Panc1 (cell line): ENCODE results near the gene HPN. TPM values are rescaled to one million over a fixed set of nuclear protein-coding genes. Genes with fewer than 3 reads are reported as not detected.

Experiments
- ATAC-seq: fragments of 200-7000 bp; cut with Tn5 transposase; 2 replicates; pipeline ENCODE4 v1.9.1; 2020; ENCODE audit warnings: mild to moderate bottlenecking, moderate library complexity
- BruUV-seq: library from RNA; stranded (reverse); fragments of 400-500 nt; replicated peaks from 2 replicates; lab custom pipeline; 2021; lab: Mats Ljungman, UMichigan
- CTCF ChIA-PET: fragments of 300-600 bp; sonication (Branson Sonifier 250); formaldehyde crosslinking; loops from one replicate; lab custom pipeline; 2022; ENCODE audit warnings: antibody characterized with exemption; lab: Charles Lee
- POLR2A ChIA-PET: fragments of 300-600 bp; sonication (Branson Sonifier 250); formaldehyde crosslinking; loops from one replicate; lab custom pipeline; 2022; ENCODE audit warnings: antibody characterized with exemption; lab: Charles Lee
- DNase-seq: peaks from one replicate; pipeline ENCODE4 v3.0.0-alpha.2; 2010; ENCODE audit warnings: low read depth, low spot score
- H3K27ac ChIP-seq: 2 replicates; pipeline ENCODE4 v1.5.1; 2011; ENCODE audit warnings: mild to moderate bottlenecking, low read length, inconsistent platforms
- H3K27me3 ChIP-seq: fragments of 200-500 bp; sonication (Bioruptor generic); 2 replicates; pipeline ENCODE4 v1.6.0; 2014; ENCODE audit warnings: low read length, inconsistent platforms; ENCODE audit not compliant: control insufficient read depth, insufficient read depth
- H3K36me3 ChIP-seq: fragments of 200-500 bp; sonication (Bioruptor generic); 2 replicates; pipeline ENCODE4 v1.5.1; 2014; ENCODE audit warnings: inconsistent platforms, mild to moderate bottlenecking, low read length, moderate library complexity; ENCODE audit not compliant: control insufficient read depth, insufficient read depth
- H3K4me1 ChIP-seq: 2 replicates; pipeline ENCODE4 v1.5.1; 2011; ENCODE audit warnings: inconsistent platforms, mild to moderate bottlenecking, low read length, moderate library complexity; ENCODE audit not compliant: control insufficient read depth, insufficient read depth
- H3K4me3 ChIP-seq, 2 experiments: 2 replicates each; pipeline ENCODE4 v1.5.1; 2011 to 2012; ENCODE audit warnings: low read depth in 2 of 2, low read length in 2 of 2, mild to moderate bottlenecking in 2 of 2, inconsistent platforms in 1 of 2, moderate library complexity in 1 of 2
- H3K9me3 ChIP-seq: fragments of 200-500 bp; sonication (Bioruptor generic); 2 replicates; pipeline ENCODE4 v1.5.1; 2014; ENCODE audit warnings: low read depth, mild to moderate bottlenecking, inconsistent platforms, low read length, moderate library complexity; ENCODE audit not compliant: control insufficient read depth, insufficient read depth
- CTCF ChIP-seq: fragments of 450-650 bp; IDR thresholded peaks from 2 replicates; pipeline ENCODE4 v1.5.1; 2017; ENCODE audit warnings: mild to moderate bottlenecking
- POLR2AphosphoS5 ChIP-seq: IDR thresholded peaks from 2 replicates; pipeline ENCODE4 v1.6.1; 2012; ENCODE audit warnings: mild to moderate bottlenecking, low read depth, low read length, moderate library complexity
- REST ChIP-seq, 2 experiments: IDR thresholded peaks; 2 replicates each; pipeline ENCODE4 v1.6.1; 2011 to 2012; ENCODE audit warnings: low read depth in 2 of 2, control low read depth in 1 of 2, low read length in 1 of 2, mild to moderate bottlenecking in 1 of 2, moderate library complexity in 1 of 2; ENCODE audit not compliant: insufficient read depth in 1 of 2
- SIN3A ChIP-seq: IDR thresholded peaks from 2 replicates; pipeline ENCODE4 v1.6.1; 2012; ENCODE audit warnings: low read depth, mild to moderate bottlenecking, low read length, moderate library complexity, borderline replicate concordance; ENCODE audit not compliant: insufficient read depth
- TCF7L2 ChIP-seq: IDR thresholded peaks from 2 replicates; pipeline ENCODE4 v1.6.1; 2011; ENCODE audit warnings: mild to moderate bottlenecking, low read depth, low read length, inconsistent platforms
- in situ Hi-C: cut with HindIII; loops from 2 replicates; pipeline ENCODE4 v1.10.0; 2016; ENCODE audit warnings: low sequenced_read_pairs, low pct_unique_long_range_greater_than_20kb
- intact Hi-C: fragments of 100-400 bp; cut with micrococcal nuclease; formaldehyde crosslinking; loops from one replicate; pipeline ENCODE4 v1.10.0; 2022; ENCODE audit not compliant: unreplicated experiment
- total RNA-seq: library from RNA; stranded (reverse); gene quantifications from one replicate; pipeline ENCODE4 v1.2.1, GENCODE V29; 2021; ENCODE audit not compliant: unreplicated experiment

Gene HPN
- total RNA-seq, 1 experiment from 2014 or later, result 0.08 TPM

- no peaks in the 10 kb centered on the region for H3K9me3 ChIP-seq
- CTCF ChIA-PET, result no interaction called here
- intact Hi-C loops, result no loop called here
- no TSS peak for BruUV-seq
- DNase-seq (no peak), ATAC-seq (no peak)
- in situ Hi-C loops, result no loop called here
- H3K27me3 ChIP-seq, result no peaks in the 10 kb centered on the region
- H3K27ac ChIP-seq, result no peak overlapping the region
- POLR2A ChIA-PET, result no interaction called here
- H3K4me3 ChIP-seq, result no peak overlapping the region
- H3K36me3 ChIP-seq, result no peaks in the 10 kb centered on the region
- TF ChIP-seq TCF7L2 (no peak), REST (IDR thresholded peaks at IDR 0.05; ENCODE audit: insufficient read depth in 1 of 2, low read depth in 2 of 2, low read length in 1 of 2) (no peak), POLR2AphosphoS5 (no peak), CTCF (no peak), SIN3A (no peak)
- H3K4me1 ChIP-seq, result peaks cover 8% of the 10 kb centered on the region
Measured at GRCh38 chr19:35085947-35086346, 44.4 kb downstream of the HPN start.

GRCh38 chr19:35086455-35086854, 44.9 kb downstream of the HPN start:
- in situ Hi-C loops, result no loop called here
- no TSS peak for BruUV-seq
- no peaks in the 10 kb centered on the region for H3K27me3 ChIP-seq
- no peaks in the 10 kb centered on the region for H3K36me3 ChIP-seq
- ATAC-seq (no peak), DNase-seq (no peak)
- no peak for TF ChIP-seq SIN3A
- no peak for TF ChIP-seq REST (IDR thresholded peaks at IDR 0.05; ENCODE audit: insufficient read depth in 1 of 2, low read depth in 2 of 2, low read length in 1 of 2)
- TF ChIP-seq CTCF, result no peak
- no peak overlapping the region for H3K4me3 ChIP-seq
- no peak overlapping the region for H3K27ac ChIP-seq
- CTCF ChIA-PET, result no interaction called here
- POLR2A ChIA-PET, result interaction anchor here (0.5 to 0.6 kb wide), 3 partner anchors 10 to 172 kb away, joined by 3 to 6 read pairs (median 5); no protein-coding TSS in a partner anchor
- H3K4me1 ChIP-seq, result peaks cover 8% of the 10 kb centered on the region
- intact Hi-C loops, result no loop called here
- no peaks in the 10 kb centered on the region for H3K9me3 ChIP-seq
